ENCODE measurements around the gene HOXA1.

DNA sequence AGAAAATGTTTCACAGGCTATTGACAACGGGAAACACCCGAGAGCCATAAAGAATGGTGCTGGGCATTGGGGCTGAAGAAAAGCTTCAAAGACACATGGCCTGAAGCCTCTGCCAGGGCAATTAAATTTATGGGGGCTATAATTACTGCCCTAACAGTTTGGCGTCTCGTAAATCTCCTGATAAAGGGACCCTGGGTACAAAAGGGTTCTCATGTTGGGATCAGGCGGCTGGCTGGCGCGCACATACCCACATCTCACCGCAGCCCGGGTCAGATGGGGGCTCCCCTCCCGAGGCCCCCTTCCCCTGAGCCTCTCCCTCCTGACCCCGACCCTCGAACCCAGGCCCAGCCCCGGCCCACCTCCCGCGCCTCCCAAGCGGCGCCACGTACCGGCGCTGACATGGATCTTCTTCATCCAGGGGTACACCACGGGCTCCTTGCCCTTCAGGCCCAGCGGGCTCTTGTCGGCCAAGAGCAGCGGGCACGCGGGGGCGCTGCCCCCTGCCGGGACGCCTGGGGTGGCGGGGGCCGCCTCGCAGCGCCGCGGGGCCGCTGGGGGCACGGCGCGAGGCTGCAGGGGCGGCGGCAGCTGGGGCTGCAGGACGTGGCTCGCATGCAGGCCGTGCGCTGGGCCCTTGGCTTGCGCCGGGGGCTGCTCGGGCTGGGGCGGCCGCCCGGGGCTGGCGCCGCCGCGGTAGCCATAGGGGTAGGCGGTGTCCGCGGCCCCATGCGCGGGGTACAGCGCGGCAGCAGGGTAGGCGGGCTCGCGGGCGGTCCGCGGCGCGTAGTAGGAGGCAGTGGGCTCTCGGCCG lies 34.1 kb upstream of the HOXA1 start:
- TF ChIP-seq, protein P1, sequence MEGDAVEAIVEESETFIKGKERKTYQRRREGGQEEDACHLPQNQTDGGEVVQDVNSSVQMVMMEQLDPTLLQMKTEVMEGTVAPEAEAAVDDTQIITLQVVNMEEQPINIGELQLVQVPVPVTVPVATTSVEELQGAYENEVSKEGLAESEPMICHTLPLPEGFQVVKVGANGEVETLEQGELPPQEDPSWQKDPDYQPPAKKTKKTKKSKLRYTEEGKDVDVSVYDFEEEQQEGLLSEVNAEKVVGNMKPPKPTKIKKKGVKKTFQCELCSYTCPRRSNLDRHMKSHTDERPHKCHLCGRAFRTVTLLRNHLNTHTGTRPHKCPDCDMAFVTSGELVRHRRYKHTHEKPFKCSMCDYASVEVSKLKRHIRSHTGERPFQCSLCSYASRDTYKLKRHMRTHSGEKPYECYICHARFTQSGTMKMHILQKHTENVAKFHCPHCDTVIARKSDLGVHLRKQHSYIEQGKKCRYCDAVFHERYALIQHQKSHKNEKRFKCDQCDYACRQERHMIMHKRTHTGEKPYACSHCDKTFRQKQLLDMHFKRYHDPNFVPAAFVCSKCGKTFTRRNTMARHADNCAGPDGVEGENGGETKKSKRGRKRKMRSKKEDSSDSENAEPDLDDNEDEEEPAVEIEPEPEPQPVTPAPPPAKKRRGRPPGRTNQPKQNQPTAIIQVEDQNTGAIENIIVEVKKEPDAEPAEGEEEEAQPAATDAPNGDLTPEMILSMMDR (IDR thresholded peaks at IDR 0.05): peak; percentile 37 to 49 (median 41)
- TF ChIP-seq POLR2AphosphoS5 (IDR thresholded peaks at IDR 0.05): peak; percentile 16 to 26
- TF ChIP-seq POLR2A (IDR thresholded peaks at IDR 0.05; ENCODE audit: low read depth): no peak
- no peak for TF ChIP-seq EP300 (IDR thresholded peaks at IDR 0.05)

Data from esophagus muscularis mucosa (tissue), 4 donors.